H1 (cell line): Measurements from ENCODE around the gene KCNQ1. TPM values are rescaled to one million over a fixed set of nuclear protein-coding genes. Genes with fewer than 3 reads are reported as not detected.

Source experiments
- CHD1 ChIP-seq: IDR thresholded peaks from 2 replicates; pipeline ENCODE4 v1.6.1; 2012; ENCODE audit warnings: low read depth, low read length, improper control_type of control experiment
- polyA plus RNA-seq, 7 experiments: library from polyadenylated mRNA; depleted of rRNA in 3 of 7; stranded (reverse) in 5 of 7; unstranded in 2 of 7; fragments of >200 nt in 5 of 7; fragments of 200-250 nt in 2 of 7; gene quantifications; 1 replicate in 5 of 7; 2 replicates in 1 of 7; 4 replicates in 1 of 7; pipeline versions ENCODE4 v1.2.1 to v1.2.3, GENCODE V29; 2011 to 2013; ENCODE audit warnings: missing spikeins in 2 of 7, mixed read lengths in 2 of 7
- total RNA-seq: library from RNA; stranded (reverse); fragmentation: NEBNext Ultra II Directional; extraction: Animal tissue kit (Norgen Biotek cat#: 25700); gene quantifications from 2 replicates; pipeline ENCODE4 v1.2.1, GENCODE V29; 2021

KCNQ1 gene
- total and polyA plus RNA-seq, 2 of the 8 experiments (the other 6 are each of a cell fraction or from before 2014, with no cell fraction given), result 1.9 to 2.0 TPM

GRCh38 chr11:2735053-2735589, 290.3 kb downstream of the KCNQ1 start (continued):
- no peak for TF ChIP-seq CHD1
